NCI-H2196 treated with DMSO at 0.1 percent for 48 hours (cell line): Measurements from ENCODE around the gene CDH7.

ENCODE experiments used
- DNase-seq: peaks from one replicate; lab custom pipeline; 2025; ENCODE audit not compliant: unreplicated experiment; lab: John Stamatoyannopoulos, UW

Gene CDH7

DNA sequence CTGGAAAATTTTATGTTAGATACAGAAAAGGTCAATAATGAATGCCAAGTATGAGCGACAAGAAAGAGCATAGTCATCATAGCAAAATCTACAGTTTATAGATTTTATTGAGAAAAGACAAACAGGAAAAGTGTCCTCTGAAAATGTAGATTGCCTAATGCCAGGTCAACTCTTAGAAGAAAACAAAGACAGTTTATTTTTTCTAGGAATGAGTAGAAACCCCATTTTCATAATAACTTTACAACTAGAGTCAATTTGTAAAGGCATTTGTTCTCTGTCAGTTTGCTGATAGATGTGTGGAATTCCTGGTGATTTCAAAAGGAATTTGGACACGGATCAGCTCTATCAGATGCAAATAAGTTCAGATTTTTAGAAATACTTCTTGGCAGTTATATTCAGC, 16.6 kb downstream of the CDH7 start:
- no peak for DNase-seq

DNA sequence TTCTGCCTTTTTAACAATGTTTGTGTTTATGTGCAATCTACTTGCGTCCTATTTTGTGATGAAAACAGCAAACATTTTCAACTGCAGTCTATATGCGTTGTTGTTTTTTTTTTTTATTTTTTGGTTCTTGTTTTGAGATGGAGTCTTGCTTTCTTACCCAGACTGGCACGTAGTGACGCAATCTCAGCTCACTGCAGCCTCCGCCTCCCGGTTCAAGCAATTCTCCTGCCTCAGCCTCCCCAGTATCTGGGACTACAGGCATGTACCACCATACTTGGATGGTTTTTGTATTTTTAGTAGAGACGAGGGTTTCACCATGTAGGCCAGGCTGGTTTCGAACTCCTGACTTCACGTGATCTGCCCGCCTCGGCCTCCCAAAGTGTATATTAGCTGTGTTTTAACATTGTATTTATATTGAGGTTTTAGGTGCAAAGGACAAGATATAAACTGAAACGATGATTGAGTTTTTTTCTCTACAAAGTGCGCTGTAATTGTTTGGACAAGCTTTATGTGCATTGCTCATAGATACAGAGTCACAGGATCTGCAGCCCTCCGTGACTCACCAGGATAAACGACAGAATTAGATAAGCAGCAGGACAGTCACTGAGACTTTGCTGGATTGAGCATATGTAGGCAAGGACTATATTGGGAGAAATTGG, 17.4 kb downstream of the CDH7 start:
- no peak for DNase-seq

DNA sequence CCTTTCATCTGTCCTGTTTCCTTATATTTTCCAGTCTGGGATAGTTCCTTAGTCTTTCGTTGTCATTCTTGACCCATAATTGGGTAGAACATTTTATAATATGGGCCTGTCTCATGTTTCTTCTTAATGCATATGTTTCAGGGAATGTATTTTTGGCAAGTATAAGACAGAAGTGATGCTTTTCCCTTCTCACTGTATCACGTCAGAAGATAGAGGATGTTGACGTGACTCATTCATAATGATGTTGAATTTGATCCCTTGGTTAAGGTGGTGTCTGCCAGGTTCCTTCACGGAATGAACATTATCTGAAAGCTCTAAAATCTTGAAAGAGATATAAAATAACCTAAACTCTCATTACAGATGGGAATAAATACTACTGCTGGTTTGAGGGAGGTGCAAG, 18.8 kb downstream of the CDH7 start:
- no peak for DNase-seq

DNA sequence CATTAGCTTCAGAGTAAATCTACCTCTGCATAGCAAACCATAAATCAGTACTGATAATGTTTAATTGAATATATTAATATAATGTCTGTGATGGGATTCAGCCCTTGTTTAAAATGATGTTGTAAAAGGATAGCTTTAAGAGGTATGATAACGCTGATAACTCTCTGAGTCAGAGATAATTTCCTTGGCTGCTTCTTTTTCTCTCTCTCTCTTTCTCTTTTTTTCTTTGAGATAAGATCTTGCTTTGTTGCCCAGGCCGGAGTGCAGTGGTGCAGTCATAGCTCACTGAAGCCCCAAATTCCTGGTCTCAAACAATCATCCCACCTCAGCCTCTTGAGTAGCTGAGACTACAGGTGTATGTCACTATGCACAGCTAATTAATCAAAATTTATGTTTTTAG, 35.7 kb downstream of the CDH7 start:
- no peak for DNase-seq

DNA sequence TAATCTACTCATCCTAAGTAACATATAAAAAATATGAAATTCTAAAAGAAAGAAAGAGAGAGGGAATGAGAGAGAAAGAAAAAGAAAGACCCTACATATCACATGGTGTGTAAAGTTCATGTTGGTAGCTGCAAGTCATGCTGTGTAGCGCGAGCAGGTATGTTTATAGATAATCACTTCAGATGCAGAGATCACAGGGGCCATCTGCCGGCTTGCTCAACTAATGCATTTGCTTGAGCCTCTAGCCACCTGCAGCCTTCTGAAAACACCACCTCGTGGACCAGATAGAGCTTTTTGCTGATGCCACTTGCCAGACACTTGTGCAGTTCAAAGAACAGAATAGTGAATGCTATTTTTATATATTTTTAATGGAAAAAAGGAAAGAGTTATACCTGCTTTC, 37.6 kb downstream of the CDH7 start:
- no peak for DNase-seq

DNA sequence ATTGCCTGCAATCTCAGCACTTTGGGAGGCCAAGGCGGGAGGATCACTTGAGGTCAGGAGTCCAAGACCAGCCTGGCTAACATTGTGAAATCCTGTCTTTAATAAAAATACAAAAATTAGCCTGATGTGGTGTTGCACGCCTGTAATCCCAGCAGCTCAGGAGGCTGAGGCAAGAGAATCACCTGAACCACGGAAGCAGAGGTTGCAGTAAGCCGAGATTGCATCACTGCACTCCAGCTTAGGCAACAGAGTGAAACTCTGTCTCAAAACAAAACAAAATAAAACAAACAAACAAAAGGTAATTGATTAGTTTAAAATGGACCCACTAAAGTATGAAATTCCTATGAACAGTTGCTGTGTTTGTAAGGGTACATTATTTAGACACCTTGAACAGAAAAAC, 39.8 kb downstream of the CDH7 start:
- no peak for DNase-seq

DNA sequence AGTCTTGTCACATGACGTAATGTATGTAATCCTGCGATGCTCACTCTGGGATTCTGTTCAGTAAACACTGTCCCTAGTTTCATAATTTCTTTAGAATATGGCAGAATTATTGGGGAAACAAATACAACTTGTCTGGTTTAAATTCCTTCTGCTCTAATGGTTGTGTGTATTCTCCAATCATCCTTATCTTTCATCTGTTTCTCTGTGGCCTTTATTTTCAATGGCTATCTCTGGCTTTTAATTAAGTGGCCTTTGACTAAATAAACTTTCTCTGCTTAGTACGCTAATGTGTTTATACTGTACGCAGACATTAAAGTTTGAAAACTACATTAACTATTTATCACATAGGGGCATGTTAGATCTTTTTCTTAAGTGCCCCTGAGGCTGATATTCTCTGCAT, 40.9 kb downstream of the CDH7 start:
- DNase-seq: no peak

DNA sequence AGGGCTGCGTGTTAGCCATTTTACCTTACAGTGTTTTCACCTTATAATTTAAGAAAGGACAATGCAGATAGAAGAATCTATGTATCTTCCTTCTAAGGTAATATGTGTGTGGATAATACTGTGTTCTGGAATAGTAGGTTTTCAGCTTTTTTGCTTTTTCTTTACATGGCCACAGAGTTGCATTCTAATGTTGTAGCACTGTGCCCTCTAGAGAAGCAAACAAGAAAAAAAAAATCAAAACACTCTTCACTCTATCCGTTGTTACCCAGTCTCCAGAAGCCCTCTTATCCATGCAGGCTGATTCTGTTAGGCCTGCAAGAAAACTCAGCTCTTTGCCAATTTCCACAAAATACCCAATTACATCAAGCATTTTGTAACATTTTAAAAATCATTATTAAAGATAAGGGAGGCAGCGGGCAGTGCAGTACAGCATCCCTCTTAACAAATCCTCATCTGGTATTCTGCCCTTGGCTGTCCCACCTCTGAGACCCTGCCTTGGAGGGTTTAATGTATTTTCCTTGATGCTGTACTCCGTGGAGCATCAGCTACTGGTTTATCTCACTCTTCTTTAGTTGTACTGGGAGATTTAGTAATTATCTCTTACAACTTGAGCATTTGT, 41.8 kb downstream of the CDH7 start:
- no peak for DNase-seq

DNA sequence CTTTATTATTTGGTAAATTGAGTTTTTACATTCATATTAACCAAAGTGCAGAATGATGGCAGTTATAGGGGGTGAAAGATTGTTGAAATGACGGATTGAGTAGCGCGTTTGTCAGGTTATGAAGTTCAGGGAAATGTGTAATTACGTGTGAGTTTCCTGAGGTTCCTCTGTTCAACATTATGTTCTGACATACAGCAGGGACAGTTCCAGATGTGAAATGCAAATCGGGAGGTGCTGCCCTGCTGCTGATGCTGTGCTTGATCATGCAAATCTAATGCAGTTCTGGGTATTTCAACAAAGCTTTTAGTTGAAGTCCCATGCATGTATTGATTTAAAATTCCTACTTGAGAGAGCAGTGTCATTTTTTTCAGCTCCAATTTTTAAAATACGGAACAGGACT, 57.9 kb downstream of the CDH7 start:
- DNase-seq: no peak

DNA sequence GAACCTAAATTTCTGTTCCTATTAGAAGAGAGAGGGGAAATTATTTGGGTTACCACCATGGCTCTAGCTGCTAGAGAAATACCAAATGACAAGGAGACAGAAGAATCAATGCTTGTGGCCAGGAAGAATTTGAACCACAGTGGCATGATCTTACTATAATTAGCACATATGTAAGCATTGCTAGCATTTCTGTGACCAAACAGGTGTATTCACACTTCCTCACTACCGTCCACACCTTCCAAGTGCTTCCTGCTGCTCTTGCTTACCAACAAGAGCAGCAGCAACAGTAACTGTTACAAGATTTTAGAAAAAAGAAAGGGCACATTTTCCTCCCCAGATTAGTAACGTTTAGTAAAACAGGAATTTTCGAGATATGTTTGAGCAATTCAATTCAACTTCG, 60.5 kb downstream of the CDH7 start:
- DNase-seq: no peak

DNA sequence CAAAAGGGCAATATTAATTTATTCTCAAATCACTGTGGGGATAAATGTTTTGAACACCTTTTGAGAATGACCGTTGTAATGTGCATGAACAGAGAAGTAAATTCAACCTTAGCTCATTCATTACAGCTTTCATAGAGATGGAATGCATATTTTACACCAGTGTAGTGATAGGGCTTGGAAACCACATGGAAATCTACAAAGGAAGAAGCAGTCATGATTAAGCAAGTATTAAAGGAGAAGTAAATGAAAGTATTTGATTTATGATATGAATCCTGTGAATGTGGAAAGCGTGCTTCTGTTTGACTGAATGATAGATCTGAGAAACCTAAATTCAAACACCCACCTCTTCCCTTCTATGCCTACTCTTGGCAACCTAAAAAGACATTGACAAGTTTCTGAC, 64.7 kb downstream of the CDH7 start:
- no peak for DNase-seq

DNA sequence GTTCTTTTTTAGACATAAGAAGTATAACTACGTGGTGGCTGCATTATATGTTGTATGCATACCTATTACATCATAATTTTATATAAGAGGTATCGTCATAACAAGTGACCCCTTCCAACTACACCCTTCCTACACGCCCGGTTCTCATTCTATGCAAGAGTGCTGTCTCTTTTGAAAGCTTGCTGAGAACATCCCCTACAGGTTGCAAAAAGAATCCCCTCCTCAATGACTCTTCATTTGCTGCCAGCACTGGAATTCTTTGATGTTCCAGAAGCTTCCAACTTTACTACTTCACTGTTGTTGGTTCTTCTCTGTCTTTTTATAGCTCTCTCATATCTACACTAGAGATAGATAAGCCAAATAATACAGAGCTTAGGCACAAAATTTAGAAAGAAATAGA, 66.4 kb downstream of the CDH7 start:
- no peak for DNase-seq

DNA sequence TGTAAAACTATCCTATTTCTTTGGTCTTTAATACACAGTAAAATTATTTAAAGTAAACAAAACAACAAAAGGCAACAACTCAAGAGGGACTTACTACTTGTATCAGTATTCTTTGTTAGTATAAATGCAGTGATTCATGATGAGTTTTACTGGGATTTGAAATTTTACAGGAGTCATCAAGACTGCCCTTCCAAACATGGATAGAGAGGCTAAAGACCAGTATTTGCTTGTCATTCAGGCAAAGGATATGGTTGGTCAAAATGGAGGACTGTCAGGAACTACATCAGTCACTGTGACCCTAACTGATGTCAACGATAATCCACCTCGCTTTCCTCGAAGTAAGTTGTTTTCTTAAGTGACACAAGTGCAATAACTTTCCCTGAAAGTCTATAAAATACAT, 71.1 kb downstream of the CDH7 start:
- DNase-seq: no peak

DNA sequence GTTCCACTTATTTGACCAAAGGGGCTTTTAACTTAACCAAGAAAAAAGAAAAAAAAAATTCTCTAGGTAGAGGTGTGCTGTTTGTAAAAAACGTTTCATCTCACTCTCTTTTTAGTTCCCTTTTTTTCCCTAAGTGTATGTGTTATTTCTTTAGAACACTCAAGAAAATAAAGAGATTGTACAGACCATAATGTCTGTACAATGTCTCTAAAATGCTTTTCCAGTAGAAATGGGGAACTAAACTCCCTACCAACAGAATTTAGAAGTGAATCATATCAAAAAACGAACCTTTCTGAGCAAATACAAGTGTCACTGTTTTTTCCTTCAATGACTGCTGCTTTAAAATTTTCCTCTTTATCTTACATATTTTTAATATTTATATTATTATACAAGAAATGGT, 72.0 kb downstream of the CDH7 start:
- no peak for DNase-seq

DNA sequence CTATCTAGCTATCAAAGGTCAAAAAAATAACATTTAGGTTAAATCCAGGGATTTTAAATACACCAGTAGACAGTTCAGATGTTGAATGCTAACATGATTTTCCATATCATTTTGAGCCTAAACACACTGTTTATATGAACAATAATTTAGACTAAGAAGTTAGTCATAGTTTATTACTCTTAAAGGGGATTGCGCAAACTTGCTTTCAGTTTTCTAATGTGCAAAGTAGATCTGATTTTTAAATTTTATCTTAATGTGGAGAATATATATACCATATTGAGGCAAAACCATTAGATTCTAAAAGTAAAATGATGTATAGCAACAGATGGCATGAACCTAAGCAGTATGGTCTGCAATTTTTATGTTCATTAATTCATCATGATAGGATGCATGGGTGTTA, 76.6 kb downstream of the CDH7 start:
- no peak for DNase-seq

DNA sequence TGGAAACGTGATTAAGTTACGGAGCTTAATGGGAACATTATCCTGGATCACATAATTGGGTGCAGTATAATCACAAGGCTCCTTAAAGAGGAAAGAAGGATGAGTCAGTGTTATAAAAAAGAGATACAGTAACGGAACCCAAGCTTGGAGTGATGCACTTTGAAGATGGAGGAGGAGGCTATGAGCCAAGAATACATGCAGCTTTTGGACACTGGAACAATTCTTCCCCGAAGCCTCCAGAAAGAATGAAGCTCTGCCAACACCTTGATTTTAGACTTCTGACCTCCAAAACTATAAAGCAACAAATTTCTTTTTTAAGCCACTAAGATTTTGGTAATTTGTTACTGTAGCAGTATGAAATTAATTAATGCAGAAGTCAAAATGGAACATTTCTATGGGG, 85.1 kb downstream of the CDH7 start:
- no peak for DNase-seq

DNA sequence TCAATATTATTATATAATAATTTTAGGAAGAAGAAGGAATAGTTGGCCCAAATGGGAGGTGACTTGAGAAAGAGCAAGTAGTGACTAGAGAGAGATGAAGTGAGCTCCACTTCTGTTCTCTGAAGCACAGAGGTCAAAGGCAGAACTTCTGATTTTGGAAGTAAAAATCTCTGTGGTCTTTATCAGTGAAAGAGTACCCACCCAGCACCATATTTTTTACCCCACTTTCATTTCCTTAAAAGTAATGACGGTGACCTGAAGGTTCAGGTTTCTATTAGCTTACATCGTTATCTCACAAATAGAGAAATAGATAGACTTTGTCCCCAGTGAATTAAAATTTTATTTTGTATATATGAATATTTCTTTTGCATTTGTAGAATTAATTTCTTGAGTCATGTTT, 95.3 kb downstream of the CDH7 start:
- no peak for DNase-seq

DNA sequence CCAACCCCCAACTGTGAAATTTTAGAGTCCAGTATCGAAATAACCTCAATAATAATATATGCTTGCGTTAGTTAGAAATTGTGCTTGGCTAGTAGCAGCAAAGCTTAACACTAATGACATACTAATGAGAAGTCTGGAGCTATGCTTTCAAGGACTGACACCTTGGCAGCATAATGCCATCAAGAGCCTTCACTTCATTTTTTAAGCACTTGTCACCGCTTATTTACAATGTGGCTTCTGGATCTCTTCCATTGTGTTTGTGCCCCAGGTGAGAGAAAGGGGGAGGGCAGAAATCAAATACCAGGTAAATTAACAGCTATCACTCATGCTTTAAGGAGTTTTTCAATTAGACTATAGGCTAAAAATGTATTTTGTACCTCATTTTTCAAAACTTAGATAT, 101.5 kb downstream of the CDH7 start:
- DNase-seq: no peak

DNA sequence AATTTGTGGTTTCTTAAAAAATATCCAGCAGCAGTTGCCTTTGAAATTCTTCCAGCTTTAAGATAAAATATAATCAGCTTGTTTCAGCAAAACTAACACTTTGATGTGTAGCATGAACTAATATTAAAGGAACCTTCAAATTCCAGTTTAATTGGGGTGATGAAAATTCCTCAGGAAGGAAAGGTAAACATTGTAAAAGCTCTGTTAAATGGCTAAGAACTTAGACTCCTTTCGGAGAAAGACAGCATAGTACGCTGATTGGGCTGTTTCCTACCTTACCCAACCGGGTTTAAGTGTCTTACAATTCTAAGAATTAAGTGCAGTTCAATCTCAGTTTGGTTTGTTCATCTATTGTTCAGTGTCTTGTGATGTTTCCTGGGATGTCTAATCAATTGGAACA, 108.3 kb downstream of the CDH7 start:
- DNase-seq: no peak

DNA sequence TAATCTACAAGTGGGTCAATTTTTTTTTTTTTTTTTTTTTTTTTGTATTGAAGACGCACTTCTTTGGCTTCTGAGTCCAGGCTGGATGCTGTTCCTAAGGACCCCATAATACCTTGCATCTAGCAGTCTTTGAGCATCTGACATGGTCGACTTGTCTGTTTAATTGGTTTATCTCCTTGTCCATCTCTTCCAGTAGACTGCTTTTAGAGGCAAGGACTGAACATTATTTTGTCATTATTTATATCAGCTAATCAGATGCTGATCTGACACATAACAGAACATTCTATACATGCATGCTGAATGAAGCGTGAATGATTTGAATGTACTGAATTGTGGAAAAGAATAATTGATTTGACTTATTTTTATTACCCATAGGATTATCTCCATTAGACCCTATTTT, 118.7 kb downstream of the CDH7 start:
- DNase-seq: no peak

DNA sequence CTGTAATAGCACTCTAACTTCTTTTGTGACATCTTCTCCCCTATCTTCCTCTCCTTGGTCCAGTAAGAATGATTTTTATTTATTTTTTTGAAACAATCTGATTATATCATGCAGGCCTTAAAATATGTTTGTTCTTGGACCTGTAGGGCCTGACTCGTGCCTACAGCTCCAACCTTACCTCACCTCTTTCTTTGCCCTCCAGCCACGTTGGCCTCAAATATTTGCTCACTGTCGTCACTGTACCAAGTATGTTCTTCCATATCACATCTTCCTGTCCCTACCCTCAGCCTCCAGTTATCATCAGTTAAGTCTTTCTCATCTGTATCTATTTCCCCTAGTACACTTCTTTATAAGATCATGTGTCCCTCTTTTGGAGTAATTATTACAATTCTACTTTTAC, 125.5 kb downstream of the CDH7 start:
- DNase-seq: no peak

DNA sequence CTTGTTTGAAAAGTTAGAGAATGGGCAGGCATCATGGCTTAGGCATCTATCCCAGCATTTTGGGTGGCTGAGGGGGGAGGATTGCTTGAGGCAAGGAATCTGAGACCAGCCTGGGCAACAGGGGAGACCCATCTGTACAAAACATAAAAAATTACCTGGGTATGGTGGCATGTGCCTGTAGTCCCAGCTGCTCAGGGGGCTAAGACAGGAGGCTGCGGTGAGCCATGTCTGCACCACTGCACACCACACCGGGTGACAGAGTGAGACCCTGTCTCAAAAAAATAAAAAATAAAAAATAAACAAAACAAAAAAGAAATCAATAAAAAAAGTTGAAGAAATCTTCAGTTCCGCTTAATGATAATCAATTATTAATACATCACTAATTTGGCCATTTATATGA, 146.5 kb downstream of the CDH7 start:
- no peak for DNase-seq

DNA sequence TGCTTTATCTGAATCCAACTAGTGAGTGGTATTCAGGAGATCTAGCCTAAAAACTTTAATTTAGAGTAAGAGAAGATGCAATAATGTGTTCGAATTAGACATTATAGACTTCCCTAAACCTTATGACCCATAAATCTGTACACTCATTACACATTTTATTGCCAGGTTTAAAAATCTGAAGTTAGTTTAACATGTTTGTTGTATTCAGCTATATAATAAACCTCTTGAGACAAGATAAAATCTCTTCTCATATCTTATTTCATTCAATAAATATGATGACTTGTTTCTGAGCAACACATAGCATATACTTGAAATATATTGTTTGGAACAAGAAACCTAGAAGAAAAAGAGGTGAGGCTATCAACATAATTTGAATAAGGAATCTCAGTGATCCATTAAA, 150.7 kb downstream of the CDH7 start:
- DNase-seq: no peak
